HG03520 (cell line): ENCODE results near the gene OR52N5.

Experiments used
- ATAC-seq: cut with Tn5 transposase; IDR thresholded peaks from one replicate; pipeline ENCODE4 v1.9.1; 2021; ENCODE audit warnings: mild to moderate bottlenecking, moderate library complexity; ENCODE audit not compliant: unreplicated experiment

Gene OR52N5

GRCh38 chr11:5783255-5783654, at the start of gene OR52N5:
Gene OR52N5 (minus strand): TSS chr11:5783355. CDS start chr11:5778634, 4,721 bp downstream.
- ATAC-seq: no peak

GRCh38 chr11:5831196-5831829, 48.2 kb upstream of the OR52N5 start:
- no peak for ATAC-seq

GRCh38 chr11:5818245-5818886, 35.2 kb upstream of the OR52N5 start:
- ATAC-seq: peak; percentile 52

- no peak for ATAC-seq
Observed at GRCh38 chr11:5815534-5815933, 32.4 kb upstream of the OR52N5 start.

GRCh38 chr11:5809905-5810795, 27.0 kb upstream of the OR52N5 start:
- no peak for ATAC-seq

- ATAC-seq: peak; percentile 13
Observed at GRCh38 chr11:5809122-5809519, 26.0 kb upstream of the OR52N5 start.

GRCh38 chr11:5808500-5809121, 25.5 kb upstream of the OR52N5 start, which contains the start of gene OR52N2:
Gene OR52N2 (plus strand): TSS chr11:5808924. CDS start chr11:5820336, 11,412 bp downstream.
- peak; percentile 96 for ATAC-seq

GRCh38 chr11:5807580-5807979, 24.4 kb upstream of the OR52N5 start:
- ATAC-seq: no peak

GRCh38 chr11:5803982-5804381, 20.8 kb upstream of the OR52N5 start:
- no peak for ATAC-seq

- ATAC-seq: no peak
Observed at GRCh38 chr11:5796541-5796940, 13.4 kb upstream of the OR52N5 start.

- ATAC-seq: no peak
Observed at GRCh38 chr11:5791165-5791564, 8.0 kb upstream of the OR52N5 start, which contains the start of gene OR52N1. Gene OR52N1 (minus strand): TSS chr11:5791265. CDS start chr11:5788816, 2,449 bp downstream.

GRCh38 chr11:5767056-5767455, 16.1 kb downstream of the OR52N5 start:
- ATAC-seq: no peak

GRCh38 chr11:5753943-5754342, 29.2 kb downstream of the OR52N5 start, which contains the start of gene OR52N4:
Gene OR52N4 (plus strand): TSS chr11:5754243. CDS start chr11:5754741, 498 bp downstream.
- ATAC-seq: no peak

GRCh38 chr11:5749836-5750235, 33.3 kb downstream of the OR52N5 start:
- no peak for ATAC-seq

GRCh38 chr11:5746614-5747013, 36.5 kb downstream of the OR52N5 start:
- no peak for ATAC-seq

GRCh38 chr11:5738431-5738830, 44.7 kb downstream of the OR52N5 start:
- ATAC-seq: no peak

GRCh38 chr11:5737670-5738392, 45.3 kb downstream of the OR52N5 start:
- no peak for ATAC-seq

- no peak for ATAC-seq
Observed at GRCh38 chr11:5737091-5737490, 46.1 kb downstream of the OR52N5 start.

- no peak for ATAC-seq
Observed at GRCh38 chr11:5736396-5736795, 46.8 kb downstream of the OR52N5 start, which contains the start of gene OR56B1. Gene OR56B1 (plus strand): TSS chr11:5736448. CDS start chr11:5736517, 69 bp downstream.

GRCh38 chr11:5727691-5728090, 55.5 kb downstream of the OR52N5 start:
- ATAC-seq: no peak
